ENCODE measurements around the gene KRT9.
"Not testable (repeated sequence)": the region's sequence is repeated elsewhere in the genome, so short reads cannot be mapped to it uniquely, and the experiment has no call there.

KRT9 gene

DNA sequence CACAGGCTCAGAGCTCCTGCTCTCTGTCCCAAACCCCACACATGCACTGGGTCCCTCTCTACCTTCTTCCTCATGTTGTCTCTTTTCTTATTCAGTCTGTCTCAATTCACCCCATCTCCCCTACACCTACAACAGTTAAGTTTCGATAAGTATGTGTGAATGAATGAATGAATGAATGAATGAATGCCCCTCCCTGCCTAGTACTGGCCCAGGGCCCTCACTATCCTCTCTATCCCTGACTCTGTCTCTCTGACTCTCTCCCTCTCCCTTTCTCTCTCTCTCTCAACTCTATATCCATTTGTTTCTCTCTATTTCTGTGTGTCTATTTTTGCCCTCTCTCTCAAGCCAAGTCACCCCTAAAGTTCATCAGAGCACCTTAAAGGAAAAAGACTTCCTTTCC is 6.7 kb upstream of the KRT9 start:
- no peak for DNase-seq

DNA sequence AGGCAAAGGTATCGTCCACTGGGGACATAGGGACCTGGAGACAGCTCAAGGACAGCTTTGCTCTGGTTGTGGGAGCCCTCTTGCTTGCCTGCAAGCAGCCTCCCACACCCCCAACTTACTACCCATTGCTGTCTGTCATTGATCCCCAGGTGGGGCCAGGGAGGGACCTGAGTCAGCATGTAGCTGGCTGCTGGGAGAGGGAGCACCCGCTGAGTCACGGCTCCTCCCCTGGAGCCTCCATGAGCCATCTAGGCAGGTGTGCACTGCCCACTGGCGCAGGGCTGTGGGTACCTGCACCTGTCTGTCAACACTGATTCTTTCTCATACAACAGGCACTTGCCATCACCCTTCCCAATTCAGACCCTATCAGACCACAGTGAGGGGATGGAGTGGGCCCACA is 4.9 kb upstream of the KRT9 start:
- not testable (repeated sequence) for DNase-seq

DNA sequence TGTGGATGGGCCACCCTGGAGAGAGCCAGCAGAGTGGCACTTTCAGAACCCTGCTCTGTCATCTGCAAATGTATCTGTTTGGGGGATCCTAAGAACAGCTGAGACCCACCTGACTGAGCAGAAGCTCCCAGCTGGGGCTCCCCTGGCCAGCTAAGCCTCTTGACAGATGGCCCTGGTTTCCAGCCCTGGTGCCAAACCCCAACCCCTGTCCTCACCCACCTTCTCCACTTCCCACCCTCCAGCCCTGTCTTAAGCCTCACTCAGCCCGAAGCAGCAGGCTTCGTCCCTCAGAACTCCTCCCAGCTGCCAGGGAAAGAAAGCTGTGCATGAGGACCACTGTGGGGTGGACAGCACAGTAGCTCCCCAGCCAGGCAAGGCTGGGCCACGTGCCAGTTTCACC is 3.5 kb upstream of the KRT9 start:
- DNase-seq: no peak

DNA sequence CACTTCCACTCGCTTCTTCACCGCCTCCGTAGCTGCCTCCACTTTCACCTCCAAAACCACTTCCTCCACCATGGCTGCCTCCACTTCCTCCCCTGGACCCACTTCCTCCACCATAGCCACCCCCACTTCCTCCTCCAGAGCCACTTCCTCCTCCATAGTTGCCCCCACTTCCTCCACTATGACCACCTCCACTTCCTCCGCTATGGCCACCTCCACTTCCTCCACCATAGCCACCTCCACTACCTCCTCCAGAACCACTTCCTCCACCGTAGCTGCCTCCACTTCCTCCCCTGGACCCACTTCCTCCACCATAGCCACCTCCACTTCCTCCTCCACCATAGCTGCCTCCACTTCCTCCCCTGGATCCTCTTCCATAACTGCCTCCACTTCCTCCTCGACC is 4.5 kb downstream of the KRT9 start:
- DNase-seq: no peak

DNA sequence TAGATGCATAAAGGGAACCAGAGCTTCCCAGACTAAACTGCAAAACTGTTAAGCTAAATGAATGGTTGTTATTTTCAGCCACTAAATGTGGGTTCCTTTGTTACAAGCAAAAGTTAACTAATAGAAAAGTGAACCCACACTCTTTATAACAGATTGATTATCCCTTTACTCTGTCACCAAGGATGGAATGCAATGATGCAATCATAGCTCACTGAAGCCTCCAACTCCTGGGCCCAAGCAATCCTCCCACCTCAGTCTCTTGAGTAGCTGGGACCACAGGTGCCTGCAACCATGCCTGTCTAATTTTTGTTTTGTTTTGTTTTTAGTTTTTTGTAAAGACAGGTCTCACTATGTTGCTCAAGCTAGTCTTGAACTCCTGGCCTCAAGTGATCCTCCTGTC is 6.5 kb downstream of the KRT9 start:
- DNase-seq: no peak

DNA sequence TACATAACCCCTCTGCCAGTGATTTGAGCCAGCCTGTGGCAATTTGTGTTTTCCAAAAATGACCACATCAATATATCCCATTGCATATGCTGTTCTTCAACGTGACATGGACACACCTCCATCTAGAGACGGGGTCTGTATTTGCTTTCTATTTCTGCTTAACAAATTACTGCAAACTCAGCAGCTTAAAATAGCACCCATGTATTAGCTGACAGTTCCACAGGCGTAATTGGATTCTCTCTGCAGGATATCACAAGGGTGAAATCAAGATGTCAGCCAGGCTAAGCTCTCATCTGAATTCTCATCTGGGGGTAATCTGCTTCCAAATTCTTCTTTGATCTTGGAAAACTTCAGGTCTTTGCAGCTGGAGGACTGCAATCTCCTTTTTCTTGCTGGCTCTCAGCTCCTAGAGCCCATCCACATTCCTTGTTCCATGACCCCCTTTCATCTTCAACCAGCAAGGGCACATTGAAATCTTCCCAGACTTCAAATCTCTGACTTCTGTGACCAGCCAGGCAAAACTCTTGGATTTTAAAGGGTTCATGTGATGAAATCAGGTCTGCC is 8.2 kb downstream of the KRT9 start:
- no peak for DNase-seq

DNA sequence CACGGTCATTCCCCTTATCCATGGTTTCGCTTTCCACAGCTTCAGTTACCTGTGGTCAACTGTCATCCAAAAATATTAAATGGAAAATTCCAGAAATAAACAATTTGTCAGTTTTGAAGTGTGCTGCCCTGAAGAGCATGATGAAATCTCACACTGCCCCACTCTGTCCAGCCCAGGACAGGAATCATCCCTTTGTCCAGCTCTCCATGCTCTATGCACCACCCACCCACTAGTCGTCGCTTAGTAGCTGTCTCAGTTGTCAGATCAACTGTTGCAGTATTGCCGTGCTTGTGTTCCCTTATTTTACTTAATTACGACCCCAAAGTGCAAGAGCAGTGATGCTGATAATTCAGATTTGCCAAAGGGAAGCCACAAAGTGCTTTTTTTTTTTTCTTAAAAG is 10.3 kb downstream of the KRT9 start:
- no peak for DNase-seq

DNA sequence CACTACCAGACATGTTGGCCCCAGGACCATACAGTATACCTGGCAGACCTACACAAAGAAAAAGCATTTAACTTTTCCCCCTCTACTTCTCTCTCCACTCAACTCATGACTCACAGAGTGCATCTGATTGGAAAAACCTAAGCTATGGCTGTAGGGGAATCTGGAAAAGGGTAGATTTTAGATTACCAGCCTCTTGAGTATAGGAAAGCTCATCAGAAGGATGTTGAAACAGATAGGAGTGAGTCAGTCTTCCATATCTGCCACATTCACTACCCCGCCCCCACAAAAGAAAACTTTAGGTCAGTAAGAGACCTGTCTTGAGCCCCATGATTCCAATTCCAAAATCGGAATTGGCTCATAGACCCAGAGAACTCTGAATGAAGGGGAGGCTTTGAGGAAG is 12.3 kb downstream of the KRT9 start:
- no peak for DNase-seq

DNA sequence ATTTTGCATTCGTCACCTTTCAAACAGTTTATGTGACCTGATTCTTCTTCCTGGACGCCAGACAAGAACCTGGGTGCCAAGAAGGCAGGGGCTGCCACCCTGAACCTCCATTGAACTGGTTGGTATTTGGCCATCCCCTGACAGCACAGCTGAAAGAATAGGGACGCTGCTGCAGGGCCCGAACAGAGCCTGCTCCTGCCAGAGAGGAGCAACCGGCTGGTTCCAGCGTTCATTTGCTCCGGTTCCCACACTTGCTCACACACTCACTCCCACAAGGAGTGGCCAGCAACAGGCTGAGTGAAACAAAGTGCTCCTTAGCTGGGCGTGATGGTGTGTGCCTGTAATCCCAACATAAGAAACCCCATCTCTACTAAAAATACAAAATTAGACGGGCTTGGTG is 14.9 kb downstream of the KRT9 start:
- no peak for DNase-seq

DNA sequence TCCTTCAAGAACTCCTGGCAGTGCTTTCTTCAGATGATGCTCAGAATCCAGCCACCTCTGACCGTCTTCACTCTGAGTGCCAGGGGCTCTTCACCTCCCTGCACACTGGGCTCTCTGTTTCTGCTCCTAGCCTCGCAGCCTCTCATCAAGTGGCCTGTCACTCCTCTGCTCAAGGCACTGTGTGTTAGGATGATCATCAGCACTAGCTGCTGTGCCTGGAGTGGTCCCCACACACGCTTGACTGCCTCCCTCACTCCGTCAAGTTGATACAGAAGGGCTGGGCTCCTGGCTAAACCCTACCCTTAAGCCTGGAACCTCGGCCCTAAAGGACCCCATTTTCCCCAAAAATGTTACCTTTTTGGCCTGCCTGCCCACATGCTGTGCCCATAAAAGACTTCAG is 15.6 kb downstream of the KRT9 start:
- no peak for DNase-seq

DNA sequence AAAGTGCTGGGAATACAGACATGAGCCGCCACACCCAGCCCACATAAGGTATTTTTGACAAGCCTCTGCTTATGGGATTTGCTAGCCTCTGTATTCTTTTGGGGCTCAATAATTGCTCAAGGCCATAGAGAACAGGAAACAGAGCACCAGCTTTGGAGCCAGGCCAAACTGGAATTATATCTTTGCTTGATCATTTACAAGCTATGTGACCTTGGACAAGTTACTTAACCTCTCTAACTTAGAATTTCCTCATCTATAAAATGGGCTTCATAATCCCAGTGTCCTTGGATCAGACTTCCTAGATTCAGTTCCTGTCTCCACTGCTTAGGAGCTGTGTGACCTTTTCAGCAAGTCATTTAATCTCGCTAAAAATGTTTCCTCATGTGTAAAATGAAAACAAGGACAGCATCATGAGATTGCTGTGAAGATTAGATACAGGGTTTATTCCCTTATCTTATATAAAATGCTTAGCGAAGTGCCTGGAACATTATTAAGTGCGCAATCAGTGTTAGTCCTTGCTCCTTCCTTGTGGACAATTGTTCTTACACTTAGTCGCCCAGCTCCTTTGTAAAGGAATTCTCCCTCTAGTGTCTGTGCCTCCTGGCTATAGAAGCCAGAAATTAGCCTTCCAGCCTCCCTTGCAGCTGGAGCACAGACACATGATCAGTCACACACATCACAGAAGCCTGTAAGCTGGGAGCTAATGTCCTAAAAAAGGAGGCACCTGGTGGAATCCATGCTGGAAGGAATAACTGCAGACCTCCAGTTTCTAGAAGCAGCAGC is 16.6 kb downstream of the KRT9 start:
- DNase-seq: no peak

DNA sequence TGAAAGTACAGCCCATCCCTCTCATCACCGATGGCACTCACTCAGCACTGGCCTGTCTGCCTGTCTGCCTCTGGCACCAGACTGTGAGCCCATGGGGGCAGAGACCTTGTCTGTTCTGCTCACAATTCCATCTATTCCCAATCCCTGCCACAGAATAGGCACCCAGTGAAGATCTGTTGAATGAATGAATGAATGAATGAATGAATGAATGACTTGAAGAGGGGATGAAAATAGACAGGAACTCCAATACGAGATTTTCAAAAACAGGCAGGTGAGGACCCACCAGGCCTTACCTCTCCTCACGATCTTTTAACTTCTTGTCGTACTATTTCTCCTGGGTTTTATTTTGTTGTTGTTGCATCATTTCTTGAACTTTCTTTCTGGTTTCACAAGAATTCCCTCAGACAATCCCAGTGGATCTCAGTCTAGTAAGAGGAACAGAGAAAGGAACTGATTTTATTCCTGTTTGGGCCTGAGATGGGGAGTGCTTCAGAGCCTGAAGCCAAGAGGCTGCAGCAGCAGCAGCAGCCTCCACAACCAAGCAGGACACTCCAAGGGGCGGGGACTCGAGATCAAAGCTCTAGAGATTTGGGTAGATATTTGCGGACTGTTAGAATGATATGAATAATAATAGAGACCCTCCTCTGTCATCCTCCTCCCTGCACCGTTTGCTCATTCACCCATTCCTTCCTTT is 17.7 kb downstream of the KRT9 start:
- DNase-seq: no peak

DNA sequence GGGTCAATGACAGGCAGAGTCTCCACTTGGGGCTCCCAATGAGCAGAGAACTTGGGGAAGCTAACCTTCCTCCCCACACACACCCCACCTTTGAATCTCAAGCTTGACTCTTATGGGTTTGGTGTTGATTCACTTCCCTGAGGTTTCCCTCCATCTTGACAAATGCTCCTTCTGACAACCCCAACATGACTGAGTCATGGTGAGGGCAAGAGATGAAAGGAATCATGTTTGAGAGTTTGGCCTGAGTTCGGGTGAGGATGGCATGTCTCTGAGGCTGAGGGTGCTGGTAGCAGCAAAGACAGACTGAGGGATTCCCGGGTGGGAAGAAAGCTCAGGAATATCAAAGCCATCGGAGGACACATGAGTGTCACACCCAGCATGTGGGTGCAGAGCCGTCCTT is 18.7 kb downstream of the KRT9 start:
- DNase-seq: no peak

DNA sequence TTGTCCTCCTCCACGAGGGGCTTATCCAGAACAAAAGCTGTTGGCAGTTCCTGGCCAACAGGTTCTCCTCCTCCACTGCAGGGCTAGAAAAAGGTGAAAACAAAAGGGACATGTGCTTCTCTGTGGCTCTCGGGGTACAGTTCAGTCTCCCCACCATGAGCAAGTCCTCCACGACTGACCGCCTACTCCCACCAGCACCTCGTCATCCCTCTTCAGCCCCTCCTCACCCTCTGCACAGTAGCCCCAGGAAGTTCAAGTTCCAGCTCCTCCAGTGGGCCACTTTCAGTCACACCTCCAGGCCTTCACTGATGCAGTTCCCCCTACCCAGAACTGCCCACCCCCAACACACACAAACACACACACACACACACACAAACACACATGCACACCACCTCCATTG is 19.4 kb downstream of the KRT9 start:
- DNase-seq: no peak

DNA sequence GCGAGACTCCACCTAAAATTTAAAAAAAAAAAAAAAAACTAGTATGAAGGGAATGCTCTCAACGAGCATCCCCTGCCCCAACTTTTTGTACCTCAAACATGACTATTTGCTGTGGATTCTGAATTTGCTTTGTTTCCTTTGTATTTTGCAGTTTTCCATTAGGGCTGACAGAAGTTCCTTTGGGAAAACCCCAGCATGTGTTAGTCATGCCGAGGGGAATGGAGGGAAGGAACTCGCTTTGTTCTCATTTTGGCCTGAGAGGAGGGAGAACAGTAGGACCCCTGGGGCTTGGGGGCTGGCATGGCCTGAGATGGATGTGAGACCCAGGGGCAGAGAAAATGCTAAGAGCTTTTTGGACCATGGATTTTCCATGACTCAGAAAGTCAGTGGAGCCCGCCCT is 20.5 kb downstream of the KRT9 start:
- no peak for DNase-seq

DNA sequence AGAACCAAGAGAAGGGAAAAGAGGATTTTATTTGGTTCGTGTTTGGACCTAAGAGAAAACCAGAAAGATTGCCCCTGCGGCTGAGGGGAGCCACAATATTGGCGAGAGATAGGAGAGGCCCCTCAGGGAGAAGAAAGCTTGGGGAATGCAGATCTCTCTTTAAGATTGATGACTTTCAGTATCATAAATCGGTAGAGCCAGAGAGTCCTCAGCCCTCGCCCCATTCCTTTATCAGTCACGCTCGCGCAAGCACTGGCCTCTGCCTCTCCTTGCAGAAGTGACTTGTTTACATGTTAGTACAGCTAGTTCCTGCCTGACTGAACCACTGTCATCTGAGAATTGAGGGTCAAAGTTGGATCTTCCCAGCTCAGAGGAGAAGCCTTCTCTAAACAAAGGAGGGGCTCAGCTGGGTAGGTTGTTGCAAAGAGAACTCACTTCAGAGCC is 22.2 kb downstream of the KRT9 start:
- no peak for DNase-seq

DNA sequence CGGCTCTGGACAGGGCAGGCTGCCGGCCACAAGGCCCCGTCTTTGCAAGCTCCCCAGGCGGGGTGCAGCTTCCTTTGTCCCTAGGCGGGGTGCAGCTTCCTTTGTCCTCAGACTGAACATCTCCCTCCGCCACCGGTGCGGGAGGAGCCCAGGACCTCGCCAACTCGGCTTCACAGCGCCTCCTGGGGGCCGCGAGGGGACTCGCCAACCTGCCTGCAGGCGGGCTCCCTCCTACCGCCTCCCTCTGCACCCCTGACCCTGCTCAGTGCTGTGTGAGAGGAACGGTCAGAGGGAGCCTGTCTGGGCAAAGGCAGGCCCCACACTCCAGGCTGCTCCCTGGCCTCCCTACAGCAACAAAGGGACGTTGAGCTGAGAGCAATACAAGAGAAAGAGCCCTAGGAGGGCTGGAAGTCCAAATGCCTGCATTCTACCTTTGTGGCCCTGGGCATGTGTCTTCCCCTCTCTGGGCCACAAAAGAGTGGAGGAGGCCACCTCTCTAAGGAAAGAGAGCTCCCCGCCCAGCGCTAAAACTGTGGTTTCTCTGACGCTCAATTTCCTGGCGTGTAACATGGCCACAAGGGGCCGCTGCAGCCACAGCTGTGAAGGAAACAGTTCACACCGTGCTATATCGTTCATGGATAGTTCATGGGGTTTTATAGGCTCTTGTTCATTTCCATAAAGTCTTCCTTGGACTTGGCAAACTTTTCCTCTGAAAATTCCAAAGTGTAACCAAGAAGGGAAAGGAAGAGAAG is 22.8 kb downstream of the KRT9 start:
- DNase-seq: peak; percentile 89

DNA sequence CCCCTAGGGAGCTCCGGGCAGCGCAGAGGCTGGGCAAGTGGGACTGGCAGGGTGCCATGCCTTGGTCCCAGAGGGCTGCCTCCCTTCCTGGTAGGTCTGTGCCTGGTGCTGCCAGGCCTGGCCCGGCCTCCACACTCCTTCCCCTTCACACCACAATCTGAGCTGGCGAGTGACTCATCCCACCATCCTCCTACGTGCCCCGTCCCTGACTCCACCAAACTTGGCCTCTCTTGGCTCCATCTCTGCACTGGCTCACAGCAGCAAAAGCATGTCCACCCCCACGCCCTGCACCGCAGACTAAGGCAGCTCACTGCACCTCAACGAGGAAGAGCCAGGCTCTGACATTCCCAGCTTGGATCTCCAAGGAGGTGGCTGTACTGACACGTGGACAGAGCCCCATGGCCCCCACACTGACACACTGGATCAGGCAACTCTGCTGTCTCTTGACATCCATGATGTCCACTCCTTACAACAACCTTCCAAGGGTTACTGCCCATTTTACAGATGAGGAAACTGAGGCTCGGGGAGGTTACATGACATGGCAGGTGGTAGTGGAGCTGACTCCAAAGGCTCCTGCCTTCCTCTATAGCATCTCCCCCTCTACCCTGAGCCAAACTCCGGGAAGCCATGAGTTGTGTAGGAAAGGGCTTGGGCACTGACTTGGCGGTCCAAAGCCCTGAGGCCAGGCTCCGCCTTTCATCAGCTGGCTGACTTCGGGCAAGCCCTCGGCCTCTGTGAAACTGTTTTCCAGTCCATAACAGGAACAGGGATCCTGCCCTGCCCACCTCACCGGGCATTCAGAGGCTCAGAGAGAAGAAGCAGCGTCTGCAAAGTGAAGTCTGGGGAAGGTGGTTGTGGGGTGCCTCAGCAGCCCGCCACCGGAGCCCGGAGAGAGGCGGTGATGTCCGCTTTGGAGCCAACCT is 23.7 kb downstream of the KRT9 start:
- peak; percentile 83 for DNase-seq

DNA sequence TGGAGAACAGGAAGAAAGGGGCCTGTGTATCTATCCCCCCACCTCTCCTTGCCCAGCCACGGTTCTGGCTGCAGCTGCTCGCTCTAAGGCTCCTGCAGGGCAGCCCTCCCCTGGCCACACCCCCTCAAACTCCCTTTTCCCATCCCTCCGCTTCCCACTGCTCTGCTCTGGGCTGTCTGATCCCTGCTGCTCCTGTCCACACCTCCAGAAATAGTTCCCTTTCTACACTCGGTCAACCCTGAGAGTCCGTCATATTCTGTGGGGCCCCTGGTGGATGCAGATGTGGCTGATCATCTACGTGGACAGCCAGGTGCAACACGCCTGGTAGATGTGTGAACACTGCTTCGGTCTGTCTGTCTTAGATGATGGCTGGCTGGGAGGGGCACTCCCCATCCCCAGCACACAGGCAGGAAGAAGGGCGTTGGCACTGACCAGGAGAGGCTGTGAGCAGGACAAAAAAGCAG is 24.4 kb downstream of the KRT9 start:
- no peak for DNase-seq

DNA sequence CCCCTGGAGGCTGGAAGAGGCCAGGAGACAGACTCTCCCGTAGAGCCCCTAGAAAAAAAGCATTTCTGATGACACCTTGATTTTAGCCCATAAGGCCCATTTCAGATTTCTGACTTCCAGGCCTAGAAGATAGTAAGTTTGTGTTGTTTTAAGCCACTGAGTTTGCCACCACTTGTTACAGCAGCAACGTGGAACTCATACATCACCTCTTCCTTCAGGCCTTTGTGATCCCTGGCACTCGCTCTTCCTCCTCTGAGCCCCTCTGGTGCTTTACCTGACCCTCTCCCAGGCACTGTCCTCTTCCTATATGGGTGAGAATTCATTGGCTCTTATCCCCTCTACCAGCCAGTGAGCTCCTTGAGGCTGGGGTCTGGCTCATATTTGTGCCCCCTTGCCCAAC is 25.0 kb downstream of the KRT9 start:
- DNase-seq: no peak

DNA sequence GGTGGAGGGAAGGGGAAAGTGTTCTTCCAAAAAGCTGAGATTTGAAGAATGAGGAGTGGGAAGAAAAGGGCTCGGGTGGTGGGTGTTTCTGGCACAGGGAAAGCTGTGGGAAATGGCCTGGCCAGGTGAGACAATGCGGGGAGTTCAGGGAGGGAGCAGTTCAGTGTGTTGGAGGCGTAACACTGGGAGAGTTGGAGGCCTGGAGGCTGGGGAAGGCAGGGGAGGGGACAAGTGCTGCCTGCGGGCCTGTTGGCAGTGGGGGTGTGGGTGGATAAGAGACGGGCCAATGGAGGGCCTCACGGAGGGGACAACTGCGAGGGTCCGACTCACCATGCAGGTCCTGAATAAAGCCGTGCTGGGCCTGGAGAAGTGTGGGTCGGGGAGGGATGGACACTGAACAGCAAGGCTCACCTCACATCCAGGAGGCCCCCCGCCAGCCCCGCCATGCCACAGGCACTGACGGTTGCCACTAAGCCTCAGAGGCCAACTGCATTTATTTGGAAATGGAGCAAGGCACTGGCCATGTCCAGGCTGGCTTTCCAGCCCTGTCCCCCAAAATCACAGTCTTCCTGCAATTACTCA is 25.9 kb downstream of the KRT9 start:
- DNase-seq: no peak

DNA sequence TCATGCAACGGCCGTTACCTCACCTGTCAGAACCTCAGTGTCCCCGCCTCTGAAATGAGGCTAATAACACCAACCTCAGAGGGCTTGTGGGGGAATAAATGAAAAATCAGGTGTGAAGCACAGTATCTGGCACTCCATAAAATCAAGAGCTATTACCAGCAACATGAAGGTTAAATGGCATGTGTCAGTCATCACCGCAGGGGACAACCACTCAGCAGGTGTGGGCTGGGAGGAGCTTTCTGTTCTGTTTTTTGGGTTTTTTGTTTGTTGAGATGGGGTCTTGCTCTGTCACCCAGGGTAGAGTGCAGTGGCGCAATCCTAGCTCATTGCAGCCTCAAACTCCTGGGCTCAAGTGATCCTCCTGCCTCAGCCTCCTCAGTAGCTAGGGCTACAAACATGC is 26.9 kb downstream of the KRT9 start:
- no peak for DNase-seq

Data from activated CD8-positive, alpha-beta memory T cell treated with anti-CD3 and anti-CD28 coated beads, Interleukin-2, amount 50 U/mL, for 48 hours (primary cell).